HAP-1 (cell line): ENCODE results near the gene UGT1A1.

Experiments
- DNase-seq, 2 experiments: peaks; one replicate each; pipeline ENCODE4 v3.0.0-alpha.2; 2016 to 2020; ENCODE audit warnings: low spot score in 2 of 2
- H3K27me3 ChIP-seq: fragments of 250-450 bp; sonication (Bioruptor Pico); 2 replicates; pipeline ENCODE4 v1.5.1; 2020; ENCODE audit warnings: low read depth, mild to moderate bottlenecking, moderate library complexity
- H3K36me3 ChIP-seq: fragments of 250-450 bp; sonication (Bioruptor Pico); replicated peaks from 2 replicates; pipeline ENCODE4 v1.5.1; 2020; ENCODE audit warnings: mild to moderate bottlenecking
- H3K4me1 ChIP-seq: fragments of 250-450 bp; sonication (Bioruptor Pico); 2 replicates; pipeline ENCODE4 v1.5.1; 2020; ENCODE audit warnings: mild to moderate bottlenecking
- H3K4me3 ChIP-seq: fragments of 250-450 bp; sonication (Bioruptor Pico); 2 replicates; pipeline ENCODE4 v1.5.1; 2020; ENCODE audit warnings: mild to moderate bottlenecking, moderate library complexity
- H3K9me3 ChIP-seq: fragments of 250-450 bp; sonication (Bioruptor Pico); 2 replicates; pipeline ENCODE4 v1.5.1; 2020; ENCODE audit warnings: mild to moderate bottlenecking, moderate library complexity
- in situ Hi-C: fragments of 300-500 bp; cut with MboI; formaldehyde crosslinking; loops from 3 replicates; pipeline ENCODE4 v1.14.3; 2020; ENCODE audit warnings: low sequenced_read_pairs, inconsistent platforms, mixed read lengths

UGT1A1 gene

GRCh38 chr2:233769260-233769659 is 9.2 kb downstream of the UGT1A1 start:
- no peak for DNase-seq
- in situ Hi-C loops: no loop called here
- Histone ChIP-seq H3K27me3 (no peaks in the 10 kb centered on the region), H3K4me1 (no peaks in the 10 kb centered on the region), H3K4me3 (no peak overlapping the region), H3K36me3 (no peaks in the 10 kb centered on the region), H3K9me3 (no peaks in the 10 kb centered on the region)

GRCh38 chr2:233772153-233772552 is 12.1 kb downstream of the UGT1A1 start:
- H3K27me3 ChIP-seq: no peaks in the 10 kb centered on the region
- no peaks in the 10 kb centered on the region for H3K9me3 ChIP-seq
- H3K4me3 ChIP-seq: no peak overlapping the region
- in situ Hi-C loops: no loop called here
- DNase-seq: no peak
- no peaks in the 10 kb centered on the region for H3K4me1 ChIP-seq
- H3K36me3 ChIP-seq: no peaks in the 10 kb centered on the region

- no peaks in the 10 kb centered on the region for H3K4me1 ChIP-seq
- no peak overlapping the region for H3K4me3 ChIP-seq
- H3K27me3 ChIP-seq: no peaks in the 10 kb centered on the region
- in situ Hi-C loops: no loop called here
- no peaks in the 10 kb centered on the region for H3K36me3 ChIP-seq
- DNase-seq: no peak
- no peaks in the 10 kb centered on the region for H3K9me3 ChIP-seq
Measured at GRCh38 chr2:233772583-233772982, 12.5 kb downstream of the UGT1A1 start.

GRCh38 chr2:233773854-233774253 is 13.8 kb downstream of the UGT1A1 start:
- no peaks in the 10 kb centered on the region; the same call in 1 of the 2 replicates for H3K27me3 ChIP-seq
- no peak for DNase-seq
- H3K4me3 ChIP-seq: no peak overlapping the region
- in situ Hi-C loops: no loop called here
- no peaks in the 10 kb centered on the region for H3K4me1 ChIP-seq
- no peaks in the 10 kb centered on the region for H3K9me3 ChIP-seq
- H3K36me3 ChIP-seq: no peaks in the 10 kb centered on the region

- Histone ChIP-seq H3K4me3 (no peak overlapping the region), H3K27me3 (no peaks in the 10 kb centered on the region; the same call in 1 of the 2 replicates), H3K36me3 (no peaks in the 10 kb centered on the region), H3K4me1 (no peaks in the 10 kb centered on the region), H3K9me3 (no peaks in the 10 kb centered on the region)
- DNase-seq: no peak
- in situ Hi-C loops: no loop called here
Measured at GRCh38 chr2:233775414-233775813, 15.3 kb downstream of the UGT1A1 start.

- no peak for DNase-seq
- no peaks in the 10 kb centered on the region for H3K36me3 ChIP-seq
- H3K9me3 ChIP-seq: no peaks in the 10 kb centered on the region
- peaks cover 5% of the 10 kb centered on the region for H3K27me3 ChIP-seq
- in situ Hi-C loops: no loop called here
- H3K4me3 ChIP-seq: no peak within 1 kb of the TSS
- H3K4me1 ChIP-seq: no peaks in the 10 kb centered on the region
Measured at GRCh38 chr2:233778030-233778429, 18.0 kb downstream of the UGT1A1 start, which contains the start of gene MROH2A. MROH2A (plus strand) TSS chr2:233778330; CDS start chr2:233779359, 1,029 bp downstream.

- H3K9me3 ChIP-seq: no peaks in the 10 kb centered on the region
- H3K4me3 ChIP-seq: no peak overlapping the region
- H3K36me3 ChIP-seq: no peaks in the 10 kb centered on the region
- H3K27me3 ChIP-seq: peaks cover 5% of the 10 kb centered on the region
- DNase-seq: no peak
- no peaks in the 10 kb centered on the region for H3K4me1 ChIP-seq
- in situ Hi-C loops: no loop called here
Measured at GRCh38 chr2:233779722-233780121, 19.7 kb downstream of the UGT1A1 start.

GRCh38 chr2:233780771-233781170 is 20.7 kb downstream of the UGT1A1 start:
- H3K4me3 ChIP-seq: no peak overlapping the region
- no peaks in the 10 kb centered on the region for H3K9me3 ChIP-seq
- in situ Hi-C loops: no loop called here
- H3K36me3 ChIP-seq: no peaks in the 10 kb centered on the region
- no peaks in the 10 kb centered on the region for H3K4me1 ChIP-seq
- DNase-seq: no peak
- H3K27me3 ChIP-seq: peaks cover 5% of the 10 kb centered on the region

- Histone ChIP-seq H3K4me1 (no peaks in the 10 kb centered on the region), H3K27me3 (no peaks in the 10 kb centered on the region), H3K9me3 (no peaks in the 10 kb centered on the region), H3K4me3 (no peak overlapping the region), H3K36me3 (no peaks in the 10 kb centered on the region)
- in situ Hi-C loops: no loop called here
- DNase-seq: no peak
Measured at GRCh38 chr2:233789554-233789953, 29.5 kb downstream of the UGT1A1 start.

GRCh38 chr2:233791151-233791882 is 31.2 kb downstream of the UGT1A1 start:
- in situ Hi-C loops: no loop called here
- Histone ChIP-seq H3K4me3 (no peak overlapping the region), H3K27me3 (no peaks in the 10 kb centered on the region), H3K36me3 (no peaks in the 10 kb centered on the region), H3K9me3 (no peaks in the 10 kb centered on the region), H3K4me1 (no peaks in the 10 kb centered on the region)
- DNase-seq: no peak

GRCh38 chr2:233791883-233792329 is 31.8 kb downstream of the UGT1A1 start:
- no peak overlapping the region for H3K4me3 ChIP-seq
- no peaks in the 10 kb centered on the region for H3K36me3 ChIP-seq
- no peak for DNase-seq
- H3K4me1 ChIP-seq: no peaks in the 10 kb centered on the region
- no peaks in the 10 kb centered on the region for H3K27me3 ChIP-seq
- in situ Hi-C loops: no loop called here
- H3K9me3 ChIP-seq: no peaks in the 10 kb centered on the region

GRCh38 chr2:233792720-233793119 is 32.6 kb downstream of the UGT1A1 start:
- H3K4me3 ChIP-seq: no peak overlapping the region
- no peaks in the 10 kb centered on the region for H3K27me3 ChIP-seq
- H3K36me3 ChIP-seq: no peaks in the 10 kb centered on the region
- no peak for DNase-seq
- no peaks in the 10 kb centered on the region for H3K4me1 ChIP-seq
- no peaks in the 10 kb centered on the region for H3K9me3 ChIP-seq
- in situ Hi-C loops: no loop called here

- Histone ChIP-seq H3K36me3 (no peaks in the 10 kb centered on the region), H3K27me3 (no peaks in the 10 kb centered on the region), H3K9me3 (no peaks in the 10 kb centered on the region), H3K4me3 (no peak overlapping the region), H3K4me1 (no peaks in the 10 kb centered on the region)
- in situ Hi-C loops: no loop called here
- DNase-seq: no peak
Measured at GRCh38 chr2:233793465-233794127, 33.5 kb downstream of the UGT1A1 start.

- DNase-seq: no peak
- Histone ChIP-seq H3K9me3 (no peaks in the 10 kb centered on the region), H3K36me3 (no peaks in the 10 kb centered on the region), H3K27me3 (no peaks in the 10 kb centered on the region), H3K4me3 (no peak overlapping the region), H3K4me1 (no peaks in the 10 kb centered on the region)
- in situ Hi-C loops: no loop called here
Measured at GRCh38 chr2:233794128-233794658, 34.1 kb downstream of the UGT1A1 start.
